DOHH2 (cell line): ENCODE results near the gene HBZ.

Experiments
- CTCF ChIP-seq: fragments of 200-600 bp; sonication (generic); IDR thresholded peaks from one replicate; pipeline ENCODE4 v1.5.1; 2014; ENCODE audit warnings: antibody characterized with exemption, mild to moderate bottlenecking, low read depth, low read length; ENCODE audit not compliant: poor library complexity, severe bottlenecking
- EZH2phosphoT487 ChIP-seq: fragments of 200-600 bp; sonication (generic); IDR thresholded peaks from 2 replicates; pipeline ENCODE4 v1.6.1; 2017; ENCODE audit warnings: borderline replicate concordance, mild to moderate bottlenecking, antibody characterized with exemption, low read length, moderate library complexity, mixed read lengths

GRCh38 chr16:169014-169413, 16.6 kb downstream of the HBZ start:
- TF ChIP-seq CTCF (no peak), EZH2phosphoT487 (no peak)
